Measurements from ENCODE around the gene ZNF467. TPM values are rescaled to one million over a fixed set of nuclear protein-coding genes. Genes with fewer than 3 reads are reported as not detected.

Gene ZNF467
- total RNA-seq, 2 donors from 2014 or later = 9.9 to 13.2 TPM

GRCh38 chr7:149785402-149785801 is 12.0 kb upstream of the ZNF467 start:
- WGBS, 2 donors = no CpG with 5 or more reads among the region's 15 CpGs
- DNase-seq (no peak), ATAC-seq (no peak)

GRCh38 chr7:149784251-149784608 is 10.8 kb upstream of the ZNF467 start:
- DNase-seq (no peak), ATAC-seq (no peak)
- TF ChIP-seq CTCF (IDR thresholded peaks at IDR 0.05) (no peak), POLR2A (IDR thresholded peaks at IDR 0.05) (no peak)
- H3K4me3 ChIP-seq = no peak overlapping the region
- intact Hi-C loops (cut with DNase I) = no loop called here
- 72 to 77% methylated on average over 5 of the region's 5 CpGs for WGBS, 2 donors
- no peak overlapping the region for H3K27ac ChIP-seq
- no peaks in the 10 kb centered on the region for H3K27me3 ChIP-seq
- H3K9me3 ChIP-seq = no peaks in the 10 kb centered on the region
- H3K36me3 ChIP-seq (replicated peaks in 1 of 2; ENCODE audit: insufficient read depth in 1 of 2, low read depth in 2 of 2) = no peaks in the 10 kb centered on the region
- H3K4me1 ChIP-seq = no peaks in the 10 kb centered on the region

More at GRCh38 chr7:149785402-149785801, 12.0 kb upstream of the ZNF467 start:
- intact Hi-C loops (cut with DNase I) = no loop called here
- Histone ChIP-seq H3K27me3 (no peaks in the 10 kb centered on the region), H3K9me3 (no peaks in the 10 kb centered on the region), H3K36me3 (replicated peaks in 1 of 2; ENCODE audit: insufficient read depth in 1 of 2, low read depth in 2 of 2) (no peaks in the 10 kb centered on the region), H3K27ac (no peak overlapping the region), H3K4me3 (no peak overlapping the region), H3K4me1 (peaks cover 8% of the 10 kb centered on the region)
- no peak for TF ChIP-seq POLR2A (IDR thresholded peaks at IDR 0.05)
- no peak for TF ChIP-seq CTCF (IDR thresholded peaks at IDR 0.05)

- ATAC-seq = no peak
- H3K9me3 ChIP-seq = no peaks in the 10 kb centered on the region
- no peak for DNase-seq
- H3K27me3 ChIP-seq = no peaks in the 10 kb centered on the region
- no peaks in the 10 kb centered on the region for H3K4me1 ChIP-seq
- WGBS, 2 donors = 58 to 68% methylated on average over 17 to 22 of the region's 22 CpGs
- no peak overlapping the region for H3K4me3 ChIP-seq
- intact Hi-C loops (cut with DNase I) = no loop called here
- TF ChIP-seq POLR2A (IDR thresholded peaks at IDR 0.05) (no peak), CTCF (IDR thresholded peaks at IDR 0.05) (no peak)
- H3K36me3 ChIP-seq (replicated peaks in 1 of 2; ENCODE audit: insufficient read depth in 1 of 2, low read depth in 2 of 2) = no peaks in the 10 kb centered on the region
- H3K27ac ChIP-seq = no peak overlapping the region
Measured at GRCh38 chr7:149783386-149784250, 10.2 kb upstream of the ZNF467 start.

- no peak for ATAC-seq
- TF ChIP-seq CTCF (IDR thresholded peaks at IDR 0.05) = no peak
- TF ChIP-seq POLR2A (IDR thresholded peaks at IDR 0.05) = no peak
- Histone ChIP-seq H3K27me3 (no peaks in the 10 kb centered on the region), H3K4me1 (no peaks in the 10 kb centered on the region), H3K4me3 (no peak overlapping the region), H3K27ac (no peak overlapping the region), H3K9me3 (no peaks in the 10 kb centered on the region), H3K36me3 (replicated peaks in 1 of 2; ENCODE audit: insufficient read depth in 1 of 2, low read depth in 2 of 2) (no peaks in the 10 kb centered on the region)
- no peak for DNase-seq
- WGBS, 2 donors = 68 to 78% methylated on average over 8 to 18 of the region's 18 CpGs
- intact Hi-C loops (cut with DNase I) = no loop called here
Measured at GRCh38 chr7:149782682-149783345, 9.4 kb upstream of the ZNF467 start.

Measured in body of pancreas (tissue), 4 donors.